HG03439 (cell line): ENCODE data around the gene TNFRSF1A.
"Not testable (repeated sequence)": the region's sequence is repeated elsewhere in the genome, so short reads cannot be mapped to it uniquely, and the experiment has no call there.

Experiments used
- ATAC-seq: cut with Tn5 transposase; IDR thresholded peaks from one replicate; pipeline ENCODE4 v1.9.1; 2021; ENCODE audit warnings: mild to moderate bottlenecking, moderate library complexity; ENCODE audit not compliant: unreplicated experiment

TNFRSF1A gene

GRCh38 chr12:6307529-6307928 is 34.3 kb downstream of the TNFRSF1A start:
- no peak for ATAC-seq

- no peak for ATAC-seq
Measured at GRCh38 chr12:6306599-6307220, 35.2 kb downstream of the TNFRSF1A start.

- no peak for ATAC-seq
Measured at GRCh38 chr12:6306151-6306550, 35.7 kb downstream of the TNFRSF1A start.

GRCh38 chr12:6303071-6303470 is 38.8 kb downstream of the TNFRSF1A start:
- no peak for ATAC-seq

- no peak for ATAC-seq
Measured at GRCh38 chr12:6302621-6303020, 39.3 kb downstream of the TNFRSF1A start.

GRCh38 chr12:6301721-6302120 is 40.2 kb downstream of the TNFRSF1A start:
- no peak for ATAC-seq

GRCh38 chr12:6297170-6297569 is 44.7 kb downstream of the TNFRSF1A start:
- no peak for ATAC-seq

- no peak for ATAC-seq
Measured at GRCh38 chr12:6295094-6295811, 46.6 kb downstream of the TNFRSF1A start.

GRCh38 chr12:6294156-6295093 is 47.5 kb downstream of the TNFRSF1A start:
- no peak for ATAC-seq

GRCh38 chr12:6292606-6293005 is 49.3 kb downstream of the TNFRSF1A start:
- ATAC-seq, result no peak

GRCh38 chr12:6289906-6290305 is 52.0 kb downstream of the TNFRSF1A start:
- not testable (repeated sequence) for ATAC-seq

- not testable (repeated sequence) for ATAC-seq
Measured at GRCh38 chr12:6289081-6289480, 52.8 kb downstream of the TNFRSF1A start.

GRCh38 chr12:6288235-6288634 is 53.6 kb downstream of the TNFRSF1A start:
- no peak for ATAC-seq

GRCh38 chr12:6285532-6286306 is 56.2 kb downstream of the TNFRSF1A start:
- no peak for ATAC-seq

- peak; percentile 59 for ATAC-seq
Measured at GRCh38 chr12:6285063-6285477, 56.8 kb downstream of the TNFRSF1A start.

GRCh38 chr12:6284273-6284672 is 57.6 kb downstream of the TNFRSF1A start:
- ATAC-seq, result no peak

- ATAC-seq, result no peak
Measured at GRCh38 chr12:6282453-6282840, 59.4 kb downstream of the TNFRSF1A start.

GRCh38 chr12:6281081-6281809 is 60.6 kb downstream of the TNFRSF1A start:
- no peak for ATAC-seq

GRCh38 chr12:6280672-6281071 is 61.2 kb downstream of the TNFRSF1A start:
- ATAC-seq, result no peak

GRCh38 chr12:6280053-6280469 is 61.8 kb downstream of the TNFRSF1A start:
- ATAC-seq, result no peak
